Measurements from ENCODE around the gene PRKAR1A. TPM values are rescaled to one million over a fixed set of nuclear protein-coding genes. Genes with fewer than 3 reads are reported as not detected.

Gene PRKAR1A
- total RNA-seq, 1 experiment from 2014 or later: 433 TPM

GRCh38 chr17:68498479-68499326 is 13.5 kb upstream of the PRKAR1A start:
- no peak for DNase-seq (ENCODE audit: low read depth in 1 of 2, low spot score in 2 of 2)
- H3K27ac ChIP-seq: no peak overlapping the region
- peaks cover 2% of the 10 kb centered on the region; the same call in 1 of the 2 replicates for H3K27me3 ChIP-seq (replicated peaks)
- H3K4me1 ChIP-seq (replicated peaks): no peaks in the 10 kb centered on the region
- H3K36me3 ChIP-seq: no peaks in the 10 kb centered on the region
- H3K9me3 ChIP-seq (replicated peaks): no peaks in the 10 kb centered on the region; the same call in 1 of the 2 replicates
- no peak overlapping the region for H3K4me3 ChIP-seq

- H3K27ac ChIP-seq: no peak overlapping the region
- no peaks in the 10 kb centered on the region for H3K36me3 ChIP-seq
- no peaks in the 10 kb centered on the region; the same call in 1 of the 2 replicates for H3K9me3 ChIP-seq (replicated peaks)
- no peaks in the 10 kb centered on the region for H3K4me1 ChIP-seq (replicated peaks)
- H3K27me3 ChIP-seq (replicated peaks): peaks cover 2% of the 10 kb centered on the region; the same call in 1 of the 2 replicates
- no peak for DNase-seq (ENCODE audit: low read depth in 1 of 2, low spot score in 2 of 2)
- H3K4me3 ChIP-seq: no peak overlapping the region
Observed at GRCh38 chr17:68499587-68499986, 12.6 kb upstream of the PRKAR1A start.

GRCh38 chr17:68501074-68501473 is 11.2 kb upstream of the PRKAR1A start:
- H3K4me1 ChIP-seq (replicated peaks): no peaks in the 10 kb centered on the region
- H3K4me3 ChIP-seq: no peak overlapping the region
- DNase-seq (ENCODE audit: low read depth in 1 of 2, low spot score in 2 of 2): no peak
- H3K27me3 ChIP-seq (replicated peaks): peaks cover 2% of the 10 kb centered on the region; the same call in 1 of the 2 replicates
- H3K27ac ChIP-seq: no peak overlapping the region
- H3K36me3 ChIP-seq: no peaks in the 10 kb centered on the region
- no peaks in the 10 kb centered on the region; the same call in 1 of the 2 replicates for H3K9me3 ChIP-seq (replicated peaks)

- Histone ChIP-seq H3K4me1 (replicated peaks) (peaks cover 13% of the 10 kb centered on the region), H3K36me3 (no peaks in the 10 kb centered on the region), H3K9me3 (replicated peaks) (no peaks in the 10 kb centered on the region; the same call in 1 of the 2 replicates), H3K27me3 (replicated peaks) (peaks cover 2% of the 10 kb centered on the region; the same call in 1 of the 2 replicates), H3K27ac (no peak overlapping the region), H3K4me3 (no peak overlapping the region)
- no peak for DNase-seq (ENCODE audit: low read depth in 1 of 2, low spot score in 2 of 2)
Observed at GRCh38 chr17:68505951-68506350, 6.3 kb upstream of the PRKAR1A start.

- peaks cover 23% of the 10 kb centered on the region for H3K4me1 ChIP-seq (replicated peaks)
- no peaks in the 10 kb centered on the region for H3K27me3 ChIP-seq (replicated peaks)
- H3K9me3 ChIP-seq (replicated peaks): no peaks in the 10 kb centered on the region
- H3K4me3 ChIP-seq: no peak overlapping the region
- H3K27ac ChIP-seq: no peak overlapping the region
- DNase-seq (ENCODE audit: low read depth in 1 of 2, low spot score in 2 of 2): peak in 1 of 2 experiments; percentile 14
- H3K36me3 ChIP-seq: peaks cover 5% of the 10 kb centered on the region
Observed at GRCh38 chr17:68507576-68507975, 4.7 kb upstream of the PRKAR1A start.

- no peaks in the 10 kb centered on the region for H3K27me3 ChIP-seq (replicated peaks)
- peaks cover 17% of the 10 kb centered on the region for H3K36me3 ChIP-seq
- no peaks in the 10 kb centered on the region for H3K9me3 ChIP-seq (replicated peaks)
- peaks cover 28% of the 10 kb centered on the region for H3K4me1 ChIP-seq (replicated peaks)
- DNase-seq (ENCODE audit: low read depth in 1 of 2, low spot score in 2 of 2): no peak
- H3K4me3 ChIP-seq: no peak overlapping the region
- H3K27ac ChIP-seq: no peak overlapping the region
Observed at GRCh38 chr17:68509141-68510057, 2.8 kb upstream of the PRKAR1A start.

GRCh38 chr17:68511254-68511670 is 968 bp upstream of the PRKAR1A start:
- peaks cover 35% of the 10 kb centered on the region for H3K36me3 ChIP-seq
- no peak overlapping the region; the same call in 1 of the 2 replicates for H3K27ac ChIP-seq
- no peaks in the 10 kb centered on the region for H3K9me3 ChIP-seq (replicated peaks)
- peak overlapping the region; percentile 99 for H3K4me3 ChIP-seq
- H3K27me3 ChIP-seq (replicated peaks): no peaks in the 10 kb centered on the region
- H3K4me1 ChIP-seq (replicated peaks): peaks cover 38% of the 10 kb centered on the region
- DNase-seq (ENCODE audit: low read depth in 1 of 2, low spot score in 2 of 2): no peak

GRCh38 chr17:68511671-68512246 is 471 bp upstream of the PRKAR1A start:
- peak overlapping the region; percentile 99 for H3K4me3 ChIP-seq
- peak; percentile 72 to 73 for DNase-seq (ENCODE audit: low read depth in 1 of 2, low spot score in 2 of 2)

GRCh38 chr17:68512960-68513474 is 787 bp downstream of the PRKAR1A start:
- Histone ChIP-seq H3K27ac (peak overlapping the region; percentile 100), H3K36me3 (peaks cover 53% of the 10 kb centered on the region), H3K9me3 (replicated peaks) (no peaks in the 10 kb centered on the region), H3K4me3 (peak overlapping the region; percentile 99), H3K27me3 (replicated peaks) (no peaks in the 10 kb centered on the region), H3K4me1 (replicated peaks) (peaks cover 26% of the 10 kb centered on the region)
- DNase-seq (ENCODE audit: low read depth in 1 of 2, low spot score in 2 of 2): peak; percentile 51 to 76

More at GRCh38 chr17:68511671-68512246, 471 bp upstream of the PRKAR1A start:
- no peaks in the 10 kb centered on the region for H3K27me3 ChIP-seq (replicated peaks)
- peaks cover 38% of the 10 kb centered on the region for H3K4me1 ChIP-seq (replicated peaks)
- H3K36me3 ChIP-seq: peaks cover 40% of the 10 kb centered on the region
- H3K9me3 ChIP-seq (replicated peaks): no peaks in the 10 kb centered on the region
- peak overlapping the region; percentile 100 for H3K27ac ChIP-seq

GRCh38 chr17:68513932-68514331 is 1.7 kb downstream of the PRKAR1A start:
- DNase-seq (ENCODE audit: low read depth in 1 of 2, low spot score in 2 of 2): peak in 1 of 2 experiments; percentile 21
- Histone ChIP-seq H3K27me3 (replicated peaks) (no peaks in the 10 kb centered on the region), H3K4me1 (replicated peaks) (peaks cover 24% of the 10 kb centered on the region), H3K36me3 (peaks cover 62% of the 10 kb centered on the region), H3K27ac (peak overlapping the region; percentile 100; the same call in 1 of the 2 replicates), H3K9me3 (replicated peaks) (no peaks in the 10 kb centered on the region), H3K4me3 (peak overlapping the region; percentile 99)

- Histone ChIP-seq H3K4me3 (no peak overlapping the region), H3K9me3 (replicated peaks) (no peaks in the 10 kb centered on the region), H3K27ac (peak overlapping the region; percentile 40), H3K4me1 (replicated peaks) (peaks cover 24% of the 10 kb centered on the region), H3K27me3 (replicated peaks) (no peaks in the 10 kb centered on the region), H3K36me3 (peaks cover 73% of the 10 kb centered on the region)
- peak in 1 of 2 experiments; percentile 51 for DNase-seq (ENCODE audit: low read depth in 1 of 2, low spot score in 2 of 2)
Observed at GRCh38 chr17:68514831-68515635, 2.8 kb downstream of the PRKAR1A start.

GRCh38 chr17:68516732-68517131 is 4.5 kb downstream of the PRKAR1A start:
- DNase-seq (ENCODE audit: low read depth in 1 of 2, low spot score in 2 of 2): no peak
- H3K4me1 ChIP-seq (replicated peaks): peaks cover 17% of the 10 kb centered on the region
- H3K4me3 ChIP-seq: no peak overlapping the region
- H3K27ac ChIP-seq: no peak overlapping the region
- no peaks in the 10 kb centered on the region for H3K27me3 ChIP-seq (replicated peaks)
- peaks cover 88% of the 10 kb centered on the region for H3K36me3 ChIP-seq
- no peaks in the 10 kb centered on the region for H3K9me3 ChIP-seq (replicated peaks)

Measured in SJSA1 (cell line).